Bronchial smooth muscle cell (primary cell): Measurements from ENCODE around the gene OR5J2. TPM values are rescaled to one million over a fixed set of nuclear protein-coding genes. Genes with fewer than 3 reads are reported as not detected.

Source experiments
- total RNA-seq: library from RNA; depleted of rRNA; stranded (reverse); fragments of >200 nt; gene quantifications from 2 replicates; pipeline ENCODE4 v1.2.1, GENCODE V29; 2014

The OR5J2 gene
- not detected in 2 replicates for total RNA-seq

DNA sequence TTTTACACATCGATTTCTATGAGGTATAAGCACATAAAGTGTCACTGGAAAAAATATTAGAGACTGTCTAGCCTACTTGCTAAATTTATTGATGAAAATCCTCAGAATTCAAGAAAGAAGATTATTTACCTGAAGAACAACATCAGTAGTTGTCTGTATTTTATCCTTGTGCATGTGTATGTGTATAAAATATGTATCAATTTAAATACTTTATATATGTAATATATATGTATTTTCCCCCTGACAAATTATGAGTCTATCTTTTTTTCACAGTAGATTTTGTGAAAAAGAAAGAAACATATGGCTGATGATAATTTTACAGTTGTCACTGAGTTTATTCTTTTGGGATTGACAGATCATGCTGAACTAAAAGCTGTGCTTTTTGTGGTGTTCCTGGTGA lies at the start of gene OR5J2:
OR5J2 (plus strand) TSS at position 301 of the 400 bp plus-strand sequence; CDS start at position 301, 0 bp downstream.

DNA sequence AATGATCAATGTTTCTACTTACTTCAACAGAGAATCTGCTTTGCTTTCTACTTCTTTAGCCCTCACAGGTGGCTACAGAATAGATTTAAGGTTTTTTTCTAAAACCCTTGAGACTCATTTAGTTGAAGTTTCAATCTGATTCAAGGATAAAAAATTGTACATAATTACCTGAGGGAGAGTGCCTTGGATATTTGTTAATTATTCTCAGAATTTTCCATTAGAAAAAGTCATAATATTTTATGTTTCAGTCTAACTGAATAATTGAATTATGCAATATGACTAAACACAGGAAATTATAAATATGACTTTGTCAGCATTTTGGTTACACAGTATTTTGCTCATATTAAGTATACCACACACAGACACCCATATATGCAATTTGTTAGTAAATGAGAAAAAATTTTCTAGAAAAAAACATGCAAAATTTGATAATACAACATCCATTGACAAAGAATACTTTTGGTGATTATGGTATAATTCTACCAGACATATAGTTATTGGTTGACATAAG lies 36.2 kb upstream of the OR5J2 start, which contains the start of gene OR8J3:
OR8J3 (minus strand) TSS at position 51 of the 511 bp plus-strand sequence. CDS start 2,483 bp downstream, outside the sequence.

DNA sequence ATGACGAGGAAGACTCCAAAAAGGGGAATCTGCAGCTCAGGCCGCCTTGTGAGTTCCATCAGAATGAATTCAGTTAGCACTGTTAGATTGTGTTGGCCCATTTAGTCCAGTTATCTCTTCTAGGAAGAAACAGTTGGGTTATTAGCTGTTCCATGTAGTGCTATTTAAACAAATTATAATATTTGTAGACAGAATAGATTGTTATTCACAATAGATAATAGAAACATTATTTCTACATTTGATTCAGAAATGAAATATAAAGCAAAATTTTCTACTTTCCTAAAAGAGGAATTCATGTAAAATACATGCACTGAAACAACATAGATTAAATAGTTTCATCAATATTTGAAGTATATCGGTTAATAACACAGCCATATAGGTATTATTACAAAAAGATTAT lies 16.2 kb upstream of the OR5J2 start, which contains the start of gene OR8K5:
OR8K5 (minus strand) TSS at position 101 of the 400 bp plus-strand sequence; CDS start at position 101, 0 bp downstream.

Other genes starting within 250 kb of the OR5J2 start
- not detected in 2 replicates for gene OR5I1, start 240.2 kb upstream of the OR5J2 start, total RNA-seq
- not detected in 2 replicates for gene OR10AG1, start 206.7 kb upstream of the OR5J2 start, total RNA-seq
- not detected in 2 replicates for gene OR5F1, start 182.0 kb upstream of the OR5J2 start, total RNA-seq
- gene OR5AS1, start 149.0 kb upstream of the OR5J2 start, total RNA-seq, result not detected in 2 replicates
- gene OR8I2, start 83.3 kb upstream of the OR5J2 start, total RNA-seq, result not detected in 2 replicates
- gene OR8H2, start 72.9 kb upstream of the OR5J2 start, total RNA-seq, result not detected in 2 replicates
- not detected in 2 replicates for gene OR8H3, start 54.2 kb upstream of the OR5J2 start, total RNA-seq
- gene OR8J3, start 36.4 kb upstream of the OR5J2 start, total RNA-seq, result not detected in 2 replicates
- not detected in 2 replicates for gene OR8K5, start 16.3 kb upstream of the OR5J2 start, total RNA-seq
- not detected in 2 replicates for gene OR5T2, start 57.6 kb downstream of the OR5J2 start, total RNA-seq
- not detected in 2 replicates for gene OR5T3, start 75.6 kb downstream of the OR5J2 start, total RNA-seq
- gene OR5T1, start 97.5 kb downstream of the OR5J2 start, total RNA-seq, result not detected in 2 replicates
- gene OR8H1, start 115.6 kb downstream of the OR5J2 start, total RNA-seq, result not detected in 2 replicates
- gene OR8K3, start 138.5 kb downstream of the OR5J2 start, total RNA-seq, result not detected in 2 replicates
- gene OR8K1, start 169.4 kb downstream of the OR5J2 start, total RNA-seq, result not detected in 2 replicates
- gene OR8J1, start 177.7 kb downstream of the OR5J2 start, total RNA-seq, result not detected in 2 replicates
- gene OR8U1, start 199.0 kb downstream of the OR5J2 start, total RNA-seq, result not detected in 2 replicates
- not detected in 2 replicates for gene OR5AL1, start 236.1 kb downstream of the OR5J2 start, total RNA-seq